Measurements from ENCODE around the gene ZFP64. TPM values are rescaled to one million over a fixed set of nuclear protein-coding genes. Genes with fewer than 3 reads are reported as not detected.

Gene ZFP64
- total and polyA plus RNA-seq, 2 of the 4 experiments (the other 2 are of a cell fraction), result 14.3 to 17.1 TPM

DNA sequence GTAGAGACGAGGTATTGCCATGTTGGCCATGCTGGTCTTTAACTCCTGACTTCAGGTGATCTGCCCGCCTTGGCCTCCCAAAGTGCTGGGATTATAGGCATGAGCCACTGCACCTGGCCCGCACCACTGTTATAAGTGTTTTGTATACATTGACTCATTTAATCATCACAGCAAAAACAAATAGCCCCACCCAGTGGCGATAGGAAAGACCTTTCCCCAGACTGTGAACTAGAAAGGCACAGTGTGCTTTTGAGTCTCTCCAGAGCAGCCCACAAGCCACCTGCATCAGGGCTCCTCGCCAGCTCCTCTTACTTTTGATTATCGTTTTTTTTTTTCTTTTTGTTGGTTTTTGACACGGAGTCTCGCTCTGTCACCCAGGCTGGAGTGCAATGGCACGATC is 27.9 kb upstream of the ZFP64 start:
- H3K9me1 ChIP-seq (ENCODE audit: insufficient read depth, low read length), result no peaks in the 10 kb centered on the region
- no peaks in the 10 kb centered on the region for H3K36me3 ChIP-seq (ENCODE audit: control insufficient read depth, insufficient read depth, low read length)
- H2BK15ac ChIP-seq (ENCODE audit: low read depth, low read length), result no peak overlapping the region
- no peak overlapping the region for H3K4me3 ChIP-seq (ENCODE audit: insufficient read depth, low read depth, low read length)
- H3K27ac ChIP-seq (ENCODE audit: insufficient read depth, low read length), result no peak overlapping the region
- H3K18ac ChIP-seq (ENCODE audit: low read depth, low read length), result no peak overlapping the region
- H4K5ac ChIP-seq (ENCODE audit: low read depth, low read length), result no peak overlapping the region
- ChIA-PET POLR2A (ENCODE audit: unreplicated experiment) (no interaction called here), CTCF (interaction anchor here (0.6 kb wide), 1 partner anchor 63 kb away, joined by 3 read pairs; no protein-coding TSS in a partner anchor)
- no peak overlapping the region for H2AFZ ChIP-seq (replicated peaks; ENCODE audit: low read length, poor library complexity)
- no peak overlapping the region for H2BK5ac ChIP-seq (ENCODE audit: low read depth, low read length, poor library complexity, severe bottlenecking)
- H3K14ac ChIP-seq (replicated peaks; ENCODE audit: low read depth, low read length), result no peak overlapping the region
- H2AK5ac ChIP-seq (ENCODE audit: low read depth, low read length), result no peak overlapping the region
- H3K23ac ChIP-seq (ENCODE audit: low read depth, low read length), result no peak overlapping the region
- no peaks in the 10 kb centered on the region for H3K9me3 ChIP-seq (ENCODE audit: control insufficient read depth, insufficient read depth, low read length)
- dilution Hi-C loops (cut with HindIII; ENCODE audit: low sequenced_read_pairs, unreplicated experiment), result no loop called here
- H3K4me1 ChIP-seq (ENCODE audit: control insufficient read depth, insufficient read depth, low read length), result no peaks in the 10 kb centered on the region
- intact Hi-C loops (cut with micrococcal nuclease), result no loop called here
- H2BK120ac ChIP-seq (ENCODE audit: low read depth, low read length), result no peak overlapping the region
- WGBS, 2 experiments (ENCODE audit: extremely low coverage in 2 of 2, insufficient read length in 1 of 2), result no CpG with 5 or more reads among the region's 9 CpGs
- DNase-seq, result peak; percentile 2
- no peak for TF ChIP-seq BHLHE40 (IDR thresholded peaks at IDR 0.05; ENCODE audit: low read depth, low read length)
- no peak for TF ChIP-seq MAZ (IDR thresholded peaks at IDR 0.05; ENCODE audit: borderline replicate concordance, low read depth, low read length)
- TF ChIP-seq RCOR1 (IDR thresholded peaks at IDR 0.05; ENCODE audit: insufficient replicate concordance, low read length), result no peak
- no peak for TF ChIP-seq MAFK (IDR thresholded peaks at IDR 0.05; ENCODE audit: low read depth, low read length)
- TF ChIP-seq FOS (IDR thresholded peaks at IDR 0.05; ENCODE audit: low read depth, low read length), result no peak
- TF ChIP-seq, protein P1, sequence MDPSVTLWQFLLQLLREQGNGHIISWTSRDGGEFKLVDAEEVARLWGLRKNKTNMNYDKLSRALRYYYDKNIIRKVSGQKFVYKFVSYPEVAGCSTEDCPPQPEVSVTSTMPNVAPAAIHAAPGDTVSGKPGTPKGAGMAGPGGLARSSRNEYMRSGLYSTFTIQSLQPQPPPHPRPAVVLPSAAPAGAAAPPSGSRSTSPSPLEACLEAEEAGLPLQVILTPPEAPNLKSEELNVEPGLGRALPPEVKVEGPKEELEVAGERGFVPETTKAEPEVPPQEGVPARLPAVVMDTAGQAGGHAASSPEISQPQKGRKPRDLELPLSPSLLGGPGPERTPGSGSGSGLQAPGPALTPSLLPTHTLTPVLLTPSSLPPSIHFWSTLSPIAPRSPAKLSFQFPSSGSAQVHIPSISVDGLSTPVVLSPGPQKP (IDR thresholded peaks at IDR 0.05; ENCODE audit: borderline replicate concordance, low read depth, low read length), result no peak
- TF ChIP-seq POLR2A (IDR thresholded peaks at IDR 0.05; ENCODE audit: low read depth, low read length), result no peak
- TF ChIP-seq SMC3 (IDR thresholded peaks at IDR 0.05; ENCODE audit: low read depth, low read length), result no peak
- H2BK20ac ChIP-seq (ENCODE audit: low read depth, low read length), result no peak overlapping the region
- no peaks in the 10 kb centered on the region for H3K79me1 ChIP-seq (ENCODE audit: low read depth in 1 of 2, low read length in 2 of 2)
- H3K56ac ChIP-seq (ENCODE audit: extremely low read depth, insufficient read depth, low read length), result no peak overlapping the region
- no peak overlapping the region for H2AK9ac ChIP-seq (replicated peaks; ENCODE audit: low read depth, low read length, poor library complexity)
- H3K9ac ChIP-seq (ENCODE audit: low read depth, low read length), result no peak overlapping the region
- H3K4ac ChIP-seq (ENCODE audit: low read depth, low read length), result no peak overlapping the region
- BruUV-seq (replicated peaks), result no TSS peak
- no peak overlapping the region for H3K4me2 ChIP-seq (ENCODE audit: low read depth, low read length)
- H3K27me3 ChIP-seq (ENCODE audit: control insufficient read depth, insufficient read depth, low read length), result no peaks in the 10 kb centered on the region; the same call in 1 of the 2 replicates
- ATAC-seq (ENCODE audit: low read depth), result no peak
- no peak overlapping the region for H4K8ac ChIP-seq (ENCODE audit: low read depth in 2 of 2, low read length in 2 of 2)
- H4K91ac ChIP-seq (ENCODE audit: insufficient read depth, low read depth, low read length), result no peak overlapping the region
- H4K20me1 ChIP-seq (ENCODE audit: insufficient read depth, low read length), result no peaks in the 10 kb centered on the region
- in situ Hi-C loops (cut with MboI; ENCODE audit: low sequenced_read_pairs), result no loop called here

Data from IMR-90 (cell line).